Fibroblast of pulmonary artery (primary cell): ENCODE data around the gene SPINK8.
"Not testable (repeated sequence)": the region's sequence is repeated elsewhere in the genome, so short reads cannot be mapped to it uniquely, and the experiment has no call there.

Experiments
- DNase-seq: peaks from one replicate; pipeline ENCODE4 v3.0.0-alpha.2; 2010; ENCODE audit warnings: low read depth
- H3K4me3 ChIP-seq: replicated peaks from 2 replicates; pipeline ENCODE4 v1.5.1; 2011; ENCODE audit warnings: low read depth, mild to moderate bottlenecking, control low read depth, low read length, moderate library complexity
- TF ChIP-seq, protein P1 (sequence below): IDR thresholded peaks from 2 replicates; pipeline ENCODE4 v1.5.1; 2011; ENCODE audit warnings: mild to moderate bottlenecking, control low read depth, low read length, inconsistent platforms; ENCODE audit errors: missing control alignments

Gene SPINK8

DNA sequence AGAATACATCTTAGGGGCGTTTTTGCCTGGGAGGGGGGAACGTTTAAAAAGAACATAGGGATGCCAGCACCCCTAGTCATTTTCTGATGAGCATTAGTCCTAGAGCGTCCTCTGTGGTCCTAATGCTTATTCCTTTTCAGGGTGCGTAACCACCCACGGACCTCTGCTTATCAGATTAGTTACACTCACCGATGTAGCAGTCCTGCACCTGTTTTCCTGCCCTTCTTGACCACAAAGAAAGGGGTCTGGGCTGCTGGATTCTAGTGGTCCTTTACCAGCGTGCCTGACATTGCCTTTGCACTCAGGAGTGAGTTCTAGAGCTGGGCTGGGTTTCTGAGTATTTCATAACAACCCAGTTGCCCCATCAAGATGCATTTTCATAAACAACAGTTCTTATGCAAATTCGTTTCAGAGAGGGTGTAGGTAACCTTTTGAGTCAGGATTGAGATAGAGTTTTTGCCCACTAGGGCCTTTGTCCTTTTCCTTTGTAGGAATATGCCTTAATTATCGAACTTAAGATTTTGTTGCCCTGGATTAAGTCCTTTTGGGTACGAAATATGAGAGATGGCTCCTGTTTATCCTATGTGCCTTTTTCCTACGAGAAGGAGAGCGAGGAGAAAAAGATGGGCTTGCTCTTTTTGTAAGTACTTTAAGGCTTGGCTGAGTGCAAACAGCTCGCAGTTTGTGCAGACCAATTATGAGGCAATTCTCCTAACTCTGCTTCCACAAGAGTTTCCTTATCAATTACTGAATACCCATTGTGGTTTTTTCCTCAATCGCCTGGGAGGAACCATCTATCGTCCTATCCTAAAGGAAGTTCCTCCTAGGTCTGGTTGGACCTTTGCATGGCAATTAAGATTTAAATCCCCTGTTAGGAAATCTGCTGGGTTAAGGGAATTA lies at the start of gene SPINK8:
Gene SPINK8 (minus strand): TSS at position 316 of the 900 bp plus-strand sequence. CDS start 5,320 bp downstream, outside the sequence.
- DNase-seq, H3K4me3 ChIP-seq: not testable (repeated sequence)

DNA sequence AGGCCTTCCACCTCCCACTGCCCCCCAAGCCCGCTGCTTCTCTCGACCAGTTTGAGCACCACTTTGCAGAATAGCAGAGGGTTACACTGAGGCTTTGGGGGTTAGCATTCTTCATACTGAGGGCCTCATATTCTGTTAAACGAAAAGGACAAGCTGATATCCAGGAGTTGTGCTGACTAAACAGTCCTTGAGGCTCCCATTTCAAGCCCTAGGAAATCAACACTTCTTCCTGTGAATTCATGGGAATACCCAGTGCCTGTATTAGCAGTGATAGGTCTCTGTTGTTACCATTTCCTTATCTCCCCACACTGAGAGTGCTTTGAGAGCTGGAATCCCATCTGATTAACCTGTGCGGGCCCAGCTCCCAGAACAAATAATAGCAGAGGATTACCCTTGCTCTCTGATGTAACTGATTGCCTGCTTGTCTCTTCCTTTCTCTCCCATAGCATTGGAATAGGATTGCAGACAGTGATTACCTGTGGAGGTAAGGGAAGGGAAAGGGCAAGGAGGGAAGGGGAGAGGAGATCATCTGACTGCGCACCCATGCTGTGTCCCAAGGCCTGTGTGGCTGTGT lies 39.5 kb upstream of the SPINK8 start:
- TF ChIP-seq, protein P1, sequence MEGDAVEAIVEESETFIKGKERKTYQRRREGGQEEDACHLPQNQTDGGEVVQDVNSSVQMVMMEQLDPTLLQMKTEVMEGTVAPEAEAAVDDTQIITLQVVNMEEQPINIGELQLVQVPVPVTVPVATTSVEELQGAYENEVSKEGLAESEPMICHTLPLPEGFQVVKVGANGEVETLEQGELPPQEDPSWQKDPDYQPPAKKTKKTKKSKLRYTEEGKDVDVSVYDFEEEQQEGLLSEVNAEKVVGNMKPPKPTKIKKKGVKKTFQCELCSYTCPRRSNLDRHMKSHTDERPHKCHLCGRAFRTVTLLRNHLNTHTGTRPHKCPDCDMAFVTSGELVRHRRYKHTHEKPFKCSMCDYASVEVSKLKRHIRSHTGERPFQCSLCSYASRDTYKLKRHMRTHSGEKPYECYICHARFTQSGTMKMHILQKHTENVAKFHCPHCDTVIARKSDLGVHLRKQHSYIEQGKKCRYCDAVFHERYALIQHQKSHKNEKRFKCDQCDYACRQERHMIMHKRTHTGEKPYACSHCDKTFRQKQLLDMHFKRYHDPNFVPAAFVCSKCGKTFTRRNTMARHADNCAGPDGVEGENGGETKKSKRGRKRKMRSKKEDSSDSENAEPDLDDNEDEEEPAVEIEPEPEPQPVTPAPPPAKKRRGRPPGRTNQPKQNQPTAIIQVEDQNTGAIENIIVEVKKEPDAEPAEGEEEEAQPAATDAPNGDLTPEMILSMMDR: no peak

DNA sequence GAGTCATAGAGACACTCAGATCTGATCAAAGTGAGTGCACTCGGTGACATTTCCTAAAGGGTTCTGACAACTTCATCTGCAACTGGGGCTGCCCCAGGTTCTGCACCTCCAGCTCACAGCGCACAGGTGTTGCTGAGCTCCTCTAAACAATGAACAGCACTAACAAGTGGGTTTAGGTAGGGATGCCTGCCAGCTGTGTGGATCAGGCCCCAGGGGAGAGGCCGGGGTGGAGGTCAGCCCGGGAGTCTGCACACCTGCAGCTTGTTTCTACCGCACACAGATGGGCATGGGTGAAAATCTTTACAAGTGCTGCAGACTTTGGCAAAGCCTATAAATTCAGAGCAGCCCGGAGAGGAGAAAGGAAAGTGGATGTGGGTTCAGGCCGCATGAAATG lies 38.9 kb upstream of the SPINK8 start:
- no peak overlapping the region for H3K4me3 ChIP-seq
- DNase-seq: no peak
- TF ChIP-seq, protein P1: no peak

More for the DNA sequence above, 39.5 kb upstream of the SPINK8 start:
- DNase-seq: no peak
- no peak overlapping the region for H3K4me3 ChIP-seq

DNA sequence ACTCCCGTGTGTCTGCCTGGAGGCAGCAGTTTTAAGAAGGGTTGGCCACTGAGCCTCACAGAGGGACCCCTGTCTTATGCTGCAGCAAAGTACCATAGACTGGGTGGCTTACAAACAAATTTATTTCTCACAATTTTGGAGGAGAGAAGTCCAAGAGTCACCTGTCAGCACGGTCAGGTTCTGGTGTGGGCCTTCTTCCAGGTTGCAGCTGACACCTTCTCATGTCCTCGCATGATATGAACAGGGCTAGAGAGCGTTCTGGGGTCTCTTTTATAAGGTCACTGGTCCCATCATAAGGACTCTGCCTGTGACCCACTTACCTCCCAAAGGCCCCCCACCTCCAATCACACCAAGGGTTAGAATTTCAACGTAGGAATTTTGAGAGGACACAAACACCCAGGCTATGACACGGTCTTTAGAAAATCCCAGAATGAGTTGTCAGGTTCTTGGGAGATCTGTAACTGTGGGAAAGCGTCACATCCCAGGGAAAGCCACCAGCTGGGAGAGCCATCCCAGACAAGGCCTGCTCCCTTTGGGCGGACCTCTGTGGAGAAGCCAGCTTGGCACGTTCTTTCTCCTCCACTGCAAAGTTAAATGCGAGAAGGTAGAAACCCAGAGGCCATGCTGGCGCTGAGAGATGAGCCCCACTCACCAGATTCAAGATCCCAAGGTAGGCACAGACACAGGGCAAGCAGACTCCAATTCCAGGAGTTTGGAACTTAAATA lies 38.4 kb upstream of the SPINK8 start, which contains the start of gene FBXW12:
Gene FBXW12 (plus strand): TSS at position 569 of the 726 bp plus-strand sequence. CDS start 549 bp downstream, outside the sequence.
- H3K4me3 ChIP-seq: no peak within 1 kb of the TSS
- no peak for DNase-seq
- TF ChIP-seq, protein P1: no peak

DNA sequence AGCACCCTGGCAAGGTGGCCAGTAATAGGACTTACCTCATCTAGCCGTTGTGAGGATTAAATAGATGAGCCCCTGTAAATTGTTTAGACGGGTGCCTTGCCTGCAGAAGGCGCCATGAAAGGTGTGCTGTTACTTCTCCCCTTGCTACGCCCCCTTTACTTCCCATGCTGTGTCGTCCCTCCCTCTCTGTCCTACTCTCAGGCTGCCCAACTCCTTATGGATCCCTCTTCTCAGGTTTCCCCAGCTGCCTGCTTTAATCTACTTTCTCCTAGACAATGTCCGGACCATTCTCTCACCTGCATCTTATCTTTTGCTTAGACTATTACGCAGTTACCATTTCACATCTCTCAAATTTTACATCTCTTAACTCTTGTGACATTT lies 36.9 kb upstream of the SPINK8 start:
- no peak for DNase-seq
- TF ChIP-seq, protein P1: no peak
- H3K4me3 ChIP-seq: no peak overlapping the region

DNA sequence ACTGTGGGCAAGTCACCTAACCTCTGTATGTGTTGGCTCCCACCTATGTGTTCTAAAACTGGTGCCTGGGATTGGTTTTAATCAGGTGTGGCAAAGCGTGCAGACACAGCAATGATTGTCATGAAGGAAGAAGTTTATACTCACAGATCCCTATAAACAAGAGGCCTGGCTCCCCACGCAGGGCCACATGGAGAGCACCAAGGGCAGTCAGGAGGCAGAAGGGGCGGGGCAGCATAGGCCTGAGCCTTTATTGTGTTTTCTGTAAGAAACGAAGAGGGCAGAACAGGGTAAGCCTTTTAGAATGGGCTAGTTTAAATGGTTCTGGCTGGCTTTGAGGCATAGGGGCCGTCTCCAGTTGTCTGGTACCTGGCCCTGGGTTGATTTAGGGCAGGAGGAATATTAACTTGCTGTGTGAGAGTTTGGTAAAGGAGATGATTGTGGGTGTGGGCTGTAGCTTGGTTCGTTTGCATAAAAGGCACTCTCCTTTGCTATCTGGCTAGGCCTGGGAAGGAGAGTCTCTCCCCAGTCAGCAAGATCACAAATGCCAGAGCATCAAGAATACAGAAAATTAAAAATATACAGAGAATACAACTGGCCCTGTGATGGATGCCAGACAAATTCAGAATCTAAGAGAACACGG lies 36.4 kb upstream of the SPINK8 start:
- TF ChIP-seq, protein P1: no peak
- no peak for DNase-seq
- no peak overlapping the region for H3K4me3 ChIP-seq
